SK-N-SH treated with all-trans-retinoic acid at 6 μM for 48 hours (cell line): ENCODE data around the gene KDM6B.

Experiments
- ATAC-seq: fragments of 200-7000 bp; cut with Tn5 transposase; 3 replicates; pipeline ENCODE4 v1.9.1; 2020; ENCODE audit warnings: mild to moderate bottlenecking, moderate library complexity
- ARNTL ChIP-seq: fragments of 450-650 bp; formaldehyde crosslinking; IDR thresholded peaks from 2 replicates; pipeline ENCODE4 v1.5.0; 2020; ENCODE audit warnings: low read depth, mild to moderate bottlenecking, moderate library complexity, borderline replicate concordance
- BACH2 ChIP-seq: fragments of 250-450 bp; sonication (Bioruptor Pico); IDR thresholded peaks from 2 replicates; pipeline ENCODE4 v1.9.0; 2021; ENCODE audit warnings: mild to moderate bottlenecking, borderline replicate concordance
- CSDC2 ChIP-seq: fragments of 250-450 bp; sonication (Bioruptor Pico); IDR thresholded peaks from 2 replicates; pipeline ENCODE4 v1.5.0; 2020; ENCODE audit warnings: mild to moderate bottlenecking, moderate library complexity
- ESRRG ChIP-seq: fragments of 250-450 bp; sonication (Bioruptor Pico); IDR thresholded peaks from 2 replicates; pipeline ENCODE4 v1.6.1; 2021; ENCODE audit warnings: mild to moderate bottlenecking
- GLIS3 ChIP-seq: fragments of 250-450 bp; sonication (Bioruptor Pico); IDR thresholded peaks from 2 replicates; pipeline ENCODE4 v1.5.0; 2020; ENCODE audit warnings: mild to moderate bottlenecking, moderate library complexity
- ISL1 ChIP-seq: fragments of 250-450 bp; sonication (Bioruptor Pico); IDR thresholded peaks from 2 replicates; pipeline ENCODE4 v2.1.2; 2022; ENCODE audit warnings: mild to moderate bottlenecking, moderate library complexity
- OSR1 ChIP-seq: fragments of 250-450 bp; sonication (Bioruptor Pico); IDR thresholded peaks from 2 replicates; pipeline ENCODE4 v1.8.0; 2022; ENCODE audit warnings: moderate library complexity, mild to moderate bottlenecking, inconsistent platforms
- PATZ1 ChIP-seq: fragments of 250-450 bp; sonication (Bioruptor Pico); IDR thresholded peaks from 2 replicates; pipeline ENCODE4 v1.8.0; 2020; ENCODE audit warnings: mild to moderate bottlenecking, moderate library complexity, borderline replicate concordance
- PPARA ChIP-seq: fragments of 250-450 bp; sonication (Bioruptor Pico); IDR thresholded peaks from 2 replicates; pipeline ENCODE4 v1.5.0; 2020; ENCODE audit warnings: mild to moderate bottlenecking, borderline replicate concordance
- RARB ChIP-seq: fragments of 250-450 bp; sonication (Bioruptor Pico); IDR thresholded peaks from 2 replicates; pipeline ENCODE4 v1.8.0; 2021; ENCODE audit warnings: mild to moderate bottlenecking, moderate library complexity
- TOX ChIP-seq: fragments of 250-450 bp; sonication (Bioruptor Pico); IDR thresholded peaks from 2 replicates; pipeline ENCODE4 v1.8.0; 2021; ENCODE audit warnings: mild to moderate bottlenecking, moderate library complexity, borderline replicate concordance
- ZC3H10 ChIP-seq: fragments of 250-450 bp; sonication (Bioruptor Pico); IDR thresholded peaks from 2 replicates; pipeline ENCODE4 v1.5.1; 2021; ENCODE audit warnings: mild to moderate bottlenecking, moderate library complexity
- ZFP3 ChIP-seq: fragments of 250-450 bp; sonication (Bioruptor Pico); IDR thresholded peaks from 2 replicates; pipeline ENCODE4 v1.5.0; 2020; ENCODE audit warnings: mild to moderate bottlenecking, moderate library complexity
- ZFP30 ChIP-seq: fragments of 450-650 bp; formaldehyde crosslinking; IDR thresholded peaks from 2 replicates; pipeline ENCODE4 v1.5.0; 2022; ENCODE audit warnings: mild to moderate bottlenecking, moderate library complexity
- ZNF565 ChIP-seq: fragments of 450-650 bp; formaldehyde crosslinking; conservative IDR thresholded peaks from 2 replicates; pipeline ENCODE4 v1.5.0; 2020; ENCODE audit warnings: low read depth, mild to moderate bottlenecking, moderate library complexity
- ZNF70 ChIP-seq: fragments of 450-650 bp; formaldehyde crosslinking; IDR thresholded peaks from 2 replicates; pipeline ENCODE4 v1.5.0; 2020; ENCODE audit warnings: mild to moderate bottlenecking, moderate library complexity
- ZNF8 ChIP-seq: fragments of 450-650 bp; formaldehyde crosslinking; IDR thresholded peaks from 2 replicates; pipeline ENCODE4 v1.5.0; 2020; ENCODE audit warnings: mild to moderate bottlenecking, moderate library complexity
- TF ChIP-seq, protein P1 (sequence below): fragments of 250-450 bp; sonication (Bioruptor Pico); IDR thresholded peaks from 2 replicates; pipeline ENCODE4 v1.5.0; 2020; ENCODE audit warnings: mild to moderate bottlenecking, moderate library complexity
- TF ChIP-seq, protein P2 (sequence below): fragments of 250-450 bp; sonication (Bioruptor Pico); IDR thresholded peaks from 2 replicates; pipeline ENCODE4 v1.8.0; 2021; ENCODE audit warnings: low read depth, mild to moderate bottlenecking, moderate library complexity, borderline replicate concordance
- TF ChIP-seq, protein P3 (sequence below): fragments of 250-450 bp; sonication (Bioruptor Pico); IDR thresholded peaks from 2 replicates; pipeline ENCODE4 v1.5.1; 2020; ENCODE audit warnings: low read depth, mild to moderate bottlenecking, moderate library complexity
- TF ChIP-seq, protein P4 (sequence below): fragments of 250-450 bp; sonication (Bioruptor Pico); IDR thresholded peaks from 2 replicates; pipeline ENCODE4 v1.5.1; 2021; ENCODE audit warnings: mild to moderate bottlenecking, moderate library complexity

Gene KDM6B

DNA sequence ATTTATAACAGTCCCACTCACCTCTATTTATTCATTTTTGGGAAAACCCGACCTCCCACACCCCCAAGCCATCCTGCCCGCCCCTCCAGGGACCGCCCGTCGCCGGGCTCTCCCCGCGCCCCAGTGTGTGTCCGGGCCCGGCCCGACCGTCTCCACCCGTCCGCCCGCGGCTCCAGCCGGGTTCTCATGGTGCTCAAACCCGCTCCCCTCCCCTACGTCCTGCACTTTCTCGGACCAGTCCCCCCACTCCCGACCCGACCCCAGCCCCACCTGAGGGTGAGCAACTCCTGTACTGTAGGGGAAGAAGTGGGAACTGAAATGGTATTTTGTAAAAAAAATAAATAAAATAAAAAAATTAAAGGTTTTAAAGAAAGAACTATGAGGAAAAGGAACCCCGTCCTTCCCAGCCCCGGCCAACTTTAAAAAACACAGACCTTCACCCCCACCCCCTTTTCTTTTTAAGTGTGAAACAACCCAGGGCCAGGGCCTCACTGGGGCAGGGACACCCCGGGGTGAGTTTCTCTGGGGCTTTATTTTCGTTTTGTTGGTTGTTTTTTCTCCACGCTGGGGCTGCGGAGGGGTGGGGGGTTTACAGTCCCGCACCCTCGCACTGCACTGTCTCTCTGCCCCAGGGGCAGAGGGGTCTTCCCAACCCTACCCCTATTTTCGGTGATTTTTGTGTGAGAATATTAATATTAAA, 20.2 kb downstream of the KDM6B start:
- no peak for TF ChIP-seq GLIS3 (CRISPR knock-in tag)
- no peak for TF ChIP-seq PPARA (CRISPR knock-in tag)
- TF ChIP-seq ZNF70 = no peak
- no peak for TF ChIP-seq ZNF8
- TF ChIP-seq, protein P1, sequence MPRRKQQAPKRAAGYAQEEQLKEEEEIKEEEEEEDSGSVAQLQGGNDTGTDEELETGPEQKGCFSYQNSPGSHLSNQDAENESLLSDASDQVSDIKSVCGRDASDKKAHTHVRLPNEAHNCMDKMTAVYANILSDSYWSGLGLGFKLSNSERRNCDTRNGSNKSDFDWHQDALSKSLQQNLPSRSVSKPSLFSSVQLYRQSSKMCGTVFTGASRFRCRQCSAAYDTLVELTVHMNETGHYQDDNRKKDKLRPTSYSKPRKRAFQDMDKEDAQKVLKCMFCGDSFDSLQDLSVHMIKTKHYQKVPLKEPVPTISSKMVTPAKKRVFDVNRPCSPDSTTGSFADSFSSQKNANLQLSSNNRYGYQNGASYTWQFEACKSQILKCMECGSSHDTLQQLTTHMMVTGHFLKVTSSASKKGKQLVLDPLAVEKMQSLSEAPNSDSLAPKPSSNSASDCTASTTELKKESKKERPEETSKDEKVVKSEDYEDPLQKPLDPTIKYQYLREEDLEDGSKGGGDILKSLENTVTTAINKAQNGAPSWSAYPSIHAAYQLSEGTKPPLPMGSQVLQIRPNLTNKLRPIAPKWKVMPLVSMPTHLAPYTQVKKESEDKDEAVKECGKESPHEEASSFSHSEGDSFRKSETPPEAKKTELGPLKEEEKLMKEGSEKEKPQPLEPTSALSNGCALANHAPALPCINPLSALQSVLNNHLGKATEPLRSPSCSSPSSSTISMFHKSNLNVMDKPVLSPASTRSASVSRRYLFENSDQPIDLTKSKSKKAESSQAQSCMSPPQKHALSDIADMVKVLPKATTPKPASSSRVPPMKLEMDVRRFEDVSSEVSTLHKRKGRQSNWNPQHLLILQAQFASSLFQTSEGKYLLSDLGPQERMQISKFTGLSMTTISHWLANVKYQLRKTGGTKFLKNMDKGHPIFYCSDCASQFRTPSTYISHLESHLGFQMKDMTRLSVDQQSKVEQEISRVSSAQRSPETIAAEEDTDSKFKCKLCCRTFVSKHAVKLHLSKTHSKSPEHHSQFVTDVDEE (CRISPR knock-in tag) = no peak
- no peak for TF ChIP-seq CSDC2
- no peak for TF ChIP-seq ZFP3 (CRISPR knock-in tag)
- TF ChIP-seq, protein P2, sequence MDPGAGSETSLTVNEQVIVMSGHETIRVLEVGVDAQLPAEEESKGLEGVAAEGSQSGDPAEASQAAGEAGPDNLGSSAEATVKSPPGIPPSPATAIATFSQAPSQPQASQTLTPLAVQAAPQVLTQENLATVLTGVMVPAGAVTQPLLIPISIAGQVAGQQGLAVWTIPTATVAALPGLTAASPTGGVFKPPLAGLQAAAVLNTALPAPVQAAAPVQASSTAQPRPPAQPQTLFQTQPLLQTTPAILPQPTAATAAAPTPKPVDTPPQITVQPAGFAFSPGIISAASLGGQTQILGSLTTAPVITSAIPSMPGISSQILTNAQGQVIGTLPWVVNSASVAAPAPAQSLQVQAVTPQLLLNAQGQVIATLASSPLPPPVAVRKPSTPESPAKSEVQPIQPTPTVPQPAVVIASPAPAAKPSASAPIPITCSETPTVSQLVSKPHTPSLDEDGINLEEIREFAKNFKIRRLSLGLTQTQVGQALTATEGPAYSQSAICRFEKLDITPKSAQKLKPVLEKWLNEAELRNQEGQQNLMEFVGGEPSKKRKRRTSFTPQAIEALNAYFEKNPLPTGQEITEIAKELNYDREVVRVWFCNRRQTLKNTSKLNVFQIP (CRISPR knock-in tag) = no peak
- TF ChIP-seq ESRRG = no peak
- TF ChIP-seq, protein P3, sequence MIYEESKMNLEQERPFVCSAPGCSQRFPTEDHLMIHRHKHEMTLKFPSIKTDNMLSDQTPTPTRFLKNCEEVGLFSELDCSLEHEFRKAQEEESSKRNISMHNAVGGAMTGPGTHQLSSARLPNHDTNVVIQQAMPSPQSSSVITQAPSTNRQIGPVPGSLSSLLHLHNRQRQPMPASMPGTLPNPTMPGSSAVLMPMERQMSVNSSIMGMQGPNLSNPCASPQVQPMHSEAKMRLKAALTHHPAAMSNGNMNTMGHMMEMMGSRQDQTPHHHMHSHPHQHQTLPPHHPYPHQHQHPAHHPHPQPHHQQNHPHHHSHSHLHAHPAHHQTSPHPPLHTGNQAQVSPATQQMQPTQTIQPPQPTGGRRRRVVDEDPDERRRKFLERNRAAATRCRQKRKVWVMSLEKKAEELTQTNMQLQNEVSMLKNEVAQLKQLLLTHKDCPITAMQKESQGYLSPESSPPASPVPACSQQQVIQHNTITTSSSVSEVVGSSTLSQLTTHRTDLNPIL = no peak
- no peak for TF ChIP-seq RARB (CRISPR knock-in tag)
- no peak for TF ChIP-seq ZNF565 (CRISPR knock-in tag)
- no peak for TF ChIP-seq ZFP30 (CRISPR knock-in tag)
- no peak for TF ChIP-seq ISL1
- TF ChIP-seq ZC3H10 = no peak
- TF ChIP-seq, all 23 proteins: peak for 0
- ATAC-seq = no peak

DNA sequence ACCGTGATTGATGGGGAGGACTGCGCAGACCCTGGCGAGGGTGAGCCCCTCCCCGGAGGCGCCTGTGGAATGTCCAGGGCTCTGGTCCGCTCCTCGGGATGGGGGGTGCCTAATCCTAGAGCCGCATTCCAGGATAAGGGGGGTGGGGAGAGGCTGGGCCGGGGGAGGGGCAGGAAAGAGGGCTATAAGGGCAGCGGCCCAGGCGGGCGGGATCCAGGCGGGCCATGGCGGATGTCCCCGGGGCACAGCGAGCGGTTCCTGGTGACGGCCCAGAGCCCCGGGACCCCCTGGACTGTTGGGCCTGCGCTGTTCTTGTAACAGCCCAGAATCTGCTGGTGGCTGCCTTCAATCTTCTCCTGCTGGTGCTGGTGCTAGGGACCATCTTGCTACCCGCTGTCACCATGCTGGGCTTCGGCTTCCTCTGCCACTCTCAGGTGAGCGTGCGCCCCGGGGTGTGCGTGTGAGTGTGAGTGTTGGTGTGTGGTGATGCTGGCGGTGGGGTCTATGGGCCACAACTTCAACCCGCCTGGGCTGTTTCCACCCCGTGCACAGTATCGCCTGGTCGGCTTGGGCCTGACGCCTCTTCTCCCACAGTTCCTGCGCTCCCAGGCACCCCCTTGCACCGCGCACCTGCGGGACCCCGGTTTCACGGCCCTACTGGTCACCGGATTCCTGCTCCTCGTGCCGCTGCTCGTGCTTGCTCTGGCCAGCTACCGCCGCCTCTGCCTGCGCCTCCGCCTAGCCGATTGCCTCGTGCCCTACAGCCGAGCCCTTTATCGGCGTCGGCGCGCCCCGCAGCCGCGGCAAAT, 21.0 kb downstream of the KDM6B start, which contains the start of gene TMEM88:
Gene TMEM88 (plus strand): TSS at position 216 of the 809 bp plus-strand sequence. CDS start 9 bp downstream, at position 225.
- ATAC-seq = no peak
- TF ChIP-seq PPARA (CRISPR knock-in tag) (no peak), ZC3H10 (no peak), ZFP30 (CRISPR knock-in tag) (no peak), ARNTL (CRISPR knock-in tag) (no peak), ZNF70 (no peak), BACH2 (CRISPR knock-in tag) (no peak), OSR1 (CRISPR knock-in tag) (no peak), ESRRG (no peak)
- TF ChIP-seq, protein P4, sequence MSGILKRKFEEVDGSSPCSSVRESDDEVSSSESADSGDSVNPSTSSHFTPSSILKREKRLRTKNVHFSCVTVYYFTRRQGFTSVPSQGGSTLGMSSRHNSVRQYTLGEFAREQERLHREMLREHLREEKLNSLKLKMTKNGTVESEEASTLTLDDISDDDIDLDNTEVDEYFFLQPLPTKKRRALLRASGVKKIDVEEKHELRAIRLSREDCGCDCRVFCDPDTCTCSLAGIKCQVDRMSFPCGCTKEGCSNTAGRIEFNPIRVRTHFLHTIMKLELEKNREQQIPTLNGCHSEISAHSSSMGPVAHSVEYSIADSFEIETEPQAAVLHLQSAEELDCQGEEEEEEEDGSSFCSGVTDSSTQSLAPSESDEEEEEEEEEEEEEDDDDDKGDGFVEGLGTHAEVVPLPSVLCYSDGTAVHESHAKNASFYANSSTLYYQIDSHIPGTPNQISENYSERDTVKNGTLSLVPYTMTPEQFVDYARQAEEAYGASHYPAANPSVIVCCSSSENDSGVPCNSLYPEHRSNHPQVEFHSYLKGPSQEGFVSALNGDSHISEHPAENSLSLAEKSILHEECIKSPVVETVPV (CRISPR knock-in tag) = no peak

GRCh38 chr17:7855660-7856010, 21.6 kb downstream of the KDM6B start:
- ATAC-seq = no peak
- TF ChIP-seq OSR1 (CRISPR knock-in tag) (no peak), ARNTL (CRISPR knock-in tag) (no peak), TOX (CRISPR knock-in tag) (no peak), BACH2 (CRISPR knock-in tag) (no peak), GLIS3 (CRISPR knock-in tag) (no peak), RARB (CRISPR knock-in tag) (no peak), ESRRG (no peak), PATZ1 (CRISPR knock-in tag) (no peak)
- TF ChIP-seq, protein P2 (CRISPR knock-in tag) = no peak
